IMR-90 (cell line): Measurements from ENCODE around the gene TAP2. TPM values are rescaled to one million over a fixed set of nuclear protein-coding genes. Genes with fewer than 3 reads are reported as not detected.

Experiments used
- ATAC-seq: fragments of 200-7000 bp; cut with Tn5 transposase; 2 replicates; pipeline ENCODE4 v1.9.1; 2020; ENCODE audit warnings: low read depth, mild to moderate bottlenecking, moderate library complexity
- BruUV-seq: library from RNA; stranded (reverse); fragments of 400-500 nt; replicated peaks from 2 replicates; lab custom pipeline; 2021; lab: Mats Ljungman, UMichigan
- CTCF ChIA-PET: fragments of 300-600 bp; formaldehyde crosslinking; extraction: SDS; loops from one replicate; lab custom pipeline; 2021; ENCODE audit warnings: antibody characterized with exemption; lab: Yijun Ruan, JAX
- POLR2A ChIA-PET: fragments of 300-600 bp; sonication (Branson Sonifier 250); formaldehyde crosslinking; loops from one replicate; lab custom pipeline; 2022; ENCODE audit warnings: antibody characterized with exemption; ENCODE audit not compliant: unreplicated experiment; lab: Charles Lee
- DNase-seq: peaks from one replicate; pipeline ENCODE4 v3.0.0; 2013
- H2AFZ ChIP-seq: replicated peaks from 2 replicates; pipeline ENCODE3; 2013; ENCODE audit warnings: low read length, mild to moderate bottlenecking; ENCODE audit not compliant: poor library complexity
- H2AK5ac ChIP-seq: 2 replicates; pipeline ENCODE4 v1.6.1; 2013; ENCODE audit warnings: low read depth, low read length, inconsistent platforms
- H2AK9ac ChIP-seq: replicated peaks from 2 replicates; pipeline ENCODE3; 2013; ENCODE audit warnings: mild to moderate bottlenecking, low read depth, low read length, moderate library complexity; ENCODE audit not compliant: poor library complexity
- H2BK120ac ChIP-seq: 2 replicates; pipeline ENCODE4 v1.6.1; 2013; ENCODE audit warnings: low read depth, low read length, inconsistent platforms
- H2BK15ac ChIP-seq: 3 replicates; pipeline ENCODE4 v1.6.1; 2013; ENCODE audit warnings: low read depth, low read length, inconsistent platforms
- H2BK20ac ChIP-seq: 2 replicates; pipeline ENCODE4 v1.6.1; 2013; ENCODE audit warnings: low read depth, mild to moderate bottlenecking, inconsistent platforms, low read length, moderate library complexity
- H2BK5ac ChIP-seq: 2 replicates; pipeline ENCODE4 v1.6.1; 2013; ENCODE audit warnings: mild to moderate bottlenecking, low read depth, low read length, inconsistent platforms; ENCODE audit not compliant: poor library complexity, severe bottlenecking
- H3K14ac ChIP-seq: replicated peaks from 2 replicates; pipeline ENCODE4 v1.6.1; 2013; ENCODE audit warnings: low read depth, low read length, inconsistent platforms
- H3K18ac ChIP-seq: 2 replicates; pipeline ENCODE4 v1.6.1; 2013; ENCODE audit warnings: low read depth, low read length, control low read depth
- H3K23ac ChIP-seq: 2 replicates; pipeline ENCODE4 v1.6.1; 2013; ENCODE audit warnings: low read depth, low read length, inconsistent platforms
- H3K27ac ChIP-seq: 2 replicates; pipeline ENCODE4 v1.5.1; 2013; ENCODE audit warnings: mild to moderate bottlenecking, control low read depth, low read length; ENCODE audit not compliant: insufficient read depth
- H3K27me3 ChIP-seq: 2 replicates; pipeline ENCODE4 v1.6.1; 2013; ENCODE audit warnings: low read length; ENCODE audit not compliant: control insufficient read depth, insufficient read depth
- H3K36me3 ChIP-seq: 2 replicates; pipeline ENCODE4 v1.6.1; 2013; ENCODE audit warnings: low read length, mixed read lengths; ENCODE audit not compliant: control insufficient read depth, insufficient read depth
- H3K4ac ChIP-seq: 2 replicates; pipeline ENCODE4 v1.6.1; 2013; ENCODE audit warnings: low read depth, low read length, inconsistent platforms
- H3K4me1 ChIP-seq: 2 replicates; pipeline ENCODE4 v1.6.1; 2013; ENCODE audit warnings: low read length, mixed read lengths; ENCODE audit not compliant: control insufficient read depth, insufficient read depth
- H3K4me2 ChIP-seq: 2 replicates; pipeline ENCODE4 v1.6.1; 2013; ENCODE audit warnings: low read depth, mild to moderate bottlenecking, control low read depth, low read length, moderate library complexity
- H3K4me3 ChIP-seq: 2 replicates; pipeline ENCODE4 v1.5.1; 2013; ENCODE audit warnings: low read depth, mild to moderate bottlenecking, control low read depth, low read length, moderate library complexity; ENCODE audit not compliant: insufficient read depth
- H3K56ac ChIP-seq: 2 replicates; pipeline ENCODE4 v1.6.1; 2013; ENCODE audit warnings: low read length, inconsistent platforms; ENCODE audit not compliant: insufficient read depth; ENCODE audit errors: extremely low read depth
- H3K79me1 ChIP-seq, 2 experiments: 2 replicates each; pipeline ENCODE4 v1.6.1; 2013; ENCODE audit warnings: low read length in 2 of 2, inconsistent platforms in 1 of 2, low read depth in 1 of 2
- H3K9ac ChIP-seq: 2 replicates; pipeline ENCODE4 v1.6.1; 2013; ENCODE audit warnings: low read depth, low read length, control low read depth
- H3K9me1 ChIP-seq: 2 replicates; pipeline ENCODE4 v1.6.1; 2013; ENCODE audit warnings: low read length, inconsistent platforms; ENCODE audit not compliant: insufficient read depth
- H3K9me3 ChIP-seq: 2 replicates; pipeline ENCODE4 v1.6.1; 2013; ENCODE audit warnings: low read length; ENCODE audit not compliant: control insufficient read depth, insufficient read depth
- H4K20me1 ChIP-seq: 2 replicates; pipeline ENCODE4 v1.6.1; 2013; ENCODE audit warnings: low read length, inconsistent platforms; ENCODE audit not compliant: insufficient read depth
- H4K5ac ChIP-seq: 2 replicates; pipeline ENCODE4 v1.6.1; 2013; ENCODE audit warnings: mild to moderate bottlenecking, low read depth, low read length, control low read depth
- H4K8ac ChIP-seq, 2 experiments: 2 replicates each; pipeline ENCODE4 v1.6.1; 2013; ENCODE audit warnings: low read depth in 2 of 2, low read length in 2 of 2, control low read depth in 1 of 2, inconsistent platforms in 1 of 2
- H4K91ac ChIP-seq: 2 replicates; pipeline ENCODE4 v1.6.1; 2013; ENCODE audit warnings: low read depth, low read length, inconsistent platforms; ENCODE audit not compliant: insufficient read depth
- CEBPB ChIP-seq: IDR thresholded peaks from 2 replicates; pipeline ENCODE4 v1.6.1; 2012; ENCODE audit warnings: low read depth, low read length, improper control_type of control experiment
- FOS ChIP-seq: fragments of 150-350 bp; IDR thresholded peaks from 2 replicates; pipeline ENCODE4 v1.6.1; 2016; ENCODE audit warnings: low read depth, low read length
- RCOR1 ChIP-seq: IDR thresholded peaks from 2 replicates; pipeline ENCODE4 v1.6.1; 2012; ENCODE audit warnings: mild to moderate bottlenecking, low read length, improper control_type of control experiment; ENCODE audit not compliant: insufficient replicate concordance
- SMC3 ChIP-seq: fragments of 150-350 bp; IDR thresholded peaks from 2 replicates; pipeline ENCODE4 v1.6.1; 2016; ENCODE audit warnings: low read depth, mild to moderate bottlenecking, antibody characterized with exemption, low read length, moderate library complexity
- WGBS, 2 experiments: methylation state at CpG; one replicate each; pipeline versions ENCODE4 v1.1.5 to v1.1.7; 2013; ENCODE audit warnings: missing lambda C conversion rate in 2 of 2; ENCODE audit not compliant: insufficient read length in 1 of 2; ENCODE audit errors: extremely low coverage in 2 of 2; 5-methylcytosine and 5-hydroxymethylcytosine counted together
- dilution Hi-C: fragments of 300-500 bp; cut with HindIII; formaldehyde crosslinking; loops from one replicate; pipeline ENCODE4 v1.14.3; 2018; ENCODE audit warnings: low sequenced_read_pairs; ENCODE audit not compliant: unreplicated experiment
- in situ Hi-C: fragments of 300-500 bp; cut with MboI; formaldehyde crosslinking; loops from 3 replicates; pipeline ENCODE4 v1.14.3; 2019; ENCODE audit warnings: low sequenced_read_pairs, inconsistent platforms, mixed read lengths
- intact Hi-C: fragments of 100-400 bp; cut with micrococcal nuclease; formaldehyde crosslinking; loops from 2 replicates; pipeline ENCODE4 v1.10.0; 2022
- polyA plus RNA-seq, 3 experiments: library from polyadenylated mRNA; depleted of rRNA; stranded (reverse); fragments of >200 nt; gene quantifications; 2 replicates each; pipeline ENCODE4 v1.2.3, GENCODE V29; 2012; ENCODE audit warnings: low replicate concordance in 1 of 3
- total RNA-seq: library from RNA; depleted of rRNA; stranded (reverse); fragments of >200 nt; gene quantifications from 2 replicates; pipeline ENCODE4 v1.2.3, GENCODE V29; 2012
- TF ChIP-seq, protein P1 (sequence below): conservative IDR thresholded peaks from 2 replicates; pipeline ENCODE4 v1.5.1; 2012; ENCODE audit warnings: mild to moderate bottlenecking, low read depth, low read length, improper control_type of control experiment

The TAP2 gene
- total and polyA plus RNA-seq, 2 of the 4 experiments (the other 2 are of a cell fraction): 6.6 to 11.4 TPM

DNA sequence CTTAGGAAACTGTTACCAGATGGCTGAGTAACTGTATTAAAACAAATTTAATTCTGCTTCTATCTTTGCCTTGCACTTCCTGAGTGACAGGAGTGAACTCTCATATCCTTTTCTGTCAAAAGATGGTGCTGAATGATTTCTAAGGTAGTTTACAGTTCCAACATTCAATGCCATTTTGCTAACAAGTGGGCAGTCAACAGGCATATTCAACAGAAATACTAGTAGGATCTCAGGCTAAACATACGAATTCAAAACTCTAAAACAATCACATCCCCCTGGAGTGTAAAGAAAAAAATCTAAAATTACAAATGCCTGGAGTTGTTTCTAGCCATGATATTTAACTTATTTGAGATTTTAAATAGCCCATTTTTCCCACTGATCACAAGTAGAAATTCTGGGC, 22.1 kb upstream of the TAP2 start:
- ChIA-PET POLR2A (no interaction called here), CTCF (interaction anchor here (1.2 kb wide), 1 partner anchor 22 kb away, joined by 4 read pairs; the partner anchor contains the start of gene TAP2)
- H3K9me1 ChIP-seq: no peaks in the 10 kb centered on the region
- H2BK5ac ChIP-seq: no peak overlapping the region
- peaks cover under 1% of the 10 kb centered on the region; the same call in 1 of the 2 replicates for H3K27me3 ChIP-seq
- no peaks in the 10 kb centered on the region for H3K9me3 ChIP-seq
- H3K4me1 ChIP-seq: peaks cover 2% of the 10 kb centered on the region; the same call in 1 of the 2 replicates
- no peak overlapping the region for H3K14ac ChIP-seq
- no peak overlapping the region for H4K8ac ChIP-seq
- intact Hi-C loops (loop anchor here (10.0 kb wide), 2 partner anchors 156 to 196 kb away; partner anchors contain the start of gene HLA-DQB1), in situ Hi-C loops (no loop called here), dilution Hi-C loops (no loop called here)
- no peak overlapping the region for H3K4me3 ChIP-seq
- no peak overlapping the region for H2AK9ac ChIP-seq
- H4K91ac ChIP-seq: no peak overlapping the region
- H3K36me3 ChIP-seq: no peaks in the 10 kb centered on the region; the same call in 1 of the 2 replicates
- no peak overlapping the region for H3K23ac ChIP-seq
- no peak overlapping the region for H2BK120ac ChIP-seq
- H2AFZ ChIP-seq: no peak overlapping the region
- DNase-seq (no peak), ATAC-seq (no peak)
- no peak overlapping the region for H2BK20ac ChIP-seq
- H3K27ac ChIP-seq: no peak overlapping the region
- H4K20me1 ChIP-seq: no peaks in the 10 kb centered on the region
- H3K4me2 ChIP-seq: no peak overlapping the region
- no peak overlapping the region for H3K4ac ChIP-seq
- no peak overlapping the region for H2BK15ac ChIP-seq
- no peak overlapping the region for H3K18ac ChIP-seq
- H3K79me1 ChIP-seq: no peaks in the 10 kb centered on the region
- WGBS, 2 experiments: no CpG with 5 or more reads among the region's 1 CpG
- no peak overlapping the region for H2AK5ac ChIP-seq
- BruUV-seq: no TSS peak
- TF ChIP-seq RCOR1 (no peak), FOS (no peak), CEBPB (no peak), SMC3 (no peak)
- TF ChIP-seq, protein P1, sequence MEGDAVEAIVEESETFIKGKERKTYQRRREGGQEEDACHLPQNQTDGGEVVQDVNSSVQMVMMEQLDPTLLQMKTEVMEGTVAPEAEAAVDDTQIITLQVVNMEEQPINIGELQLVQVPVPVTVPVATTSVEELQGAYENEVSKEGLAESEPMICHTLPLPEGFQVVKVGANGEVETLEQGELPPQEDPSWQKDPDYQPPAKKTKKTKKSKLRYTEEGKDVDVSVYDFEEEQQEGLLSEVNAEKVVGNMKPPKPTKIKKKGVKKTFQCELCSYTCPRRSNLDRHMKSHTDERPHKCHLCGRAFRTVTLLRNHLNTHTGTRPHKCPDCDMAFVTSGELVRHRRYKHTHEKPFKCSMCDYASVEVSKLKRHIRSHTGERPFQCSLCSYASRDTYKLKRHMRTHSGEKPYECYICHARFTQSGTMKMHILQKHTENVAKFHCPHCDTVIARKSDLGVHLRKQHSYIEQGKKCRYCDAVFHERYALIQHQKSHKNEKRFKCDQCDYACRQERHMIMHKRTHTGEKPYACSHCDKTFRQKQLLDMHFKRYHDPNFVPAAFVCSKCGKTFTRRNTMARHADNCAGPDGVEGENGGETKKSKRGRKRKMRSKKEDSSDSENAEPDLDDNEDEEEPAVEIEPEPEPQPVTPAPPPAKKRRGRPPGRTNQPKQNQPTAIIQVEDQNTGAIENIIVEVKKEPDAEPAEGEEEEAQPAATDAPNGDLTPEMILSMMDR: no peak
- no peak overlapping the region for H4K5ac ChIP-seq
- no peak overlapping the region for H3K9ac ChIP-seq
- H3K56ac ChIP-seq: no peak overlapping the region
